ENCODE measurements around the gene CUX1.

CUX1 gene

GRCh38 chr7:102272075-102272916, 454.9 kb downstream of the CUX1 start:
- DNase-seq (ENCODE audit: low spot score): peak; percentile 93

DNA sequence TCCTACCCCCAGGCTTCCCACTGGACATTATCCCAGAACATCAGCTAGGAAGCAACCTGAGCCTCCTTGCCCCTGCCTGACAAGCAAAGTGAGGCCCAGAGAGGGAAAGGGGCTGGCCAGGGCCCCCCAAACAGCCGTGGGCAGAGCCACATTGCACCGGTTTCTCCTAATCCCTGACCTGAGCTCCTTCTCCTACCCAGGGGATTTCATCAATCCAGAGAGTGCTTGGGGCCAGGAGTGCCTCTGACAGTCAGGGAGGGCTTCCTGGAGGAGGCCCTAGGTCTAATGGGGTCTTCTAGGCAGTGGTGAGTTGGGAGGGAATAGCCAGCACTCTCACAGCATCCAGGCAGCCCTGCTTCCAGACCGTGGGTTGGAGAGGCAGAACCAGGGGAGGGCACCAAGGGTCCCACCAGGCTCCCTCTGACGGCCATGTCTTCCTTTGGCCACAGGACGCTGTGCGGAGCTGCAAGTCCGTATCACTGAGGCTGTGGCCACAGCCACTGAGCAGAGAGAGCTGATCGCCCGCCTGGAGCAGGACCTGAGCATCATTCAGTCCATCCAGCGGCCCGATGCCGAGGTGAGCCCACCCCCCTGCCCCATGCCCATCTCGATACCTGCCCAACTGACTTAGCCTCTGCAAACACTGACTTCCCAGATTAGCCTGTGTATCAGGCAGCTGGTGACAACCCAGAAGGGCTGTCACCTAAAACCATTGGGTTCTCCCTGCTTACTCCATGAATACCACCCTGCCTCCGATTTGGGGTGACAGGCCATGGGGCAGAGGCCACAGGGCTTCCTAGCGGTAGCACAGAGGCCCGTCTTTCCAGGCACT, 455.7 kb downstream of the CUX1 start:
- DNase-seq (ENCODE audit: low spot score): no peak

DNA sequence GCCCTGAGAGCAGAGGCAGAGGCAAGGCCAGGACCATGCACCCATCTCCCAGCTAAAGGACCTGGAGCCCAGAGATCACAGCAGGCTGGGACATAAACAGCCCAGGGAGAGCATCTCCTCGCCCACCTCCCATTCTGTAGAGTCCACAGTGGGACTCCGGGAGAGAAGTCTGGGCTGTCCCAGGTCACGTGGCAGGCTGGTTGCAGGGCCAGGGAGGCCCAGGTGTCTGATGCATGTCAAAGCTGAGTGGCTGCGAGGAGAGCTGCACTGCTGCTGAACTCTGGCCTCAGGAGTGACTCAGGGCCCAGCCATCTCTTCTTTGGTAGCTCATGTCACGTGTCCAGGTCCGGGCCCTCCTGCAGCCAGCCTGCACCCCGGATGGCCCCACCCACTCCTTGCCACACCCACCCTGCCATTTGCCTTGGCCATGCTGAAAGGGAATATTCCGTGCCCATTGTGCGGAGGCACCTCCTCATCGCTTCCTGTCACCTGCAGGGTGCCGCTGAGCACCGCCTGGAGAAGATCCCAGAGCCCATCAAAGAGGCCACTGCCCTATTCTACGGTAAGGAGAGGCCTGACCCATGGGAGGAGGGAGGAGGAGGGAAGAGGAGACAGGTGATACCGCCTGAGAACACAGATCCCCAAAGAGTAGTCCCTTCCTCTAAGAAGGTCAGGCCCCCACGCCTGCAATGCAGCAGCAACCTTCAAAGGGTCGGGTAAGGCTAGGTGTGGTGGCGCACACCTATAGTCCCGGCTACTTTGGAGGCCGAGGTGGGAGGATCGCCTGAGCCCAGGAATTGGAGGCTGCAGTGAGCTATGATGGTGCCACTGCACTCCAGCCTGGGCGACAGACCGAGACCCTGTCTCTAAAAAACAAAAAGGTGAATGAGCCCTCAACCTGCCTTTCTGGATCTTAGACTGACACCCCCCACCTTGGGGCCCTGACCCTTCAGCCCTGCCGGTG, 456.6 kb downstream of the CUX1 start:
- peak; percentile 78 for DNase-seq (ENCODE audit: low spot score)

- DNase-seq (ENCODE audit: low spot score): no peak
Observed at GRCh38 chr7:102275123-102275703, 457.8 kb downstream of the CUX1 start.

DNA sequence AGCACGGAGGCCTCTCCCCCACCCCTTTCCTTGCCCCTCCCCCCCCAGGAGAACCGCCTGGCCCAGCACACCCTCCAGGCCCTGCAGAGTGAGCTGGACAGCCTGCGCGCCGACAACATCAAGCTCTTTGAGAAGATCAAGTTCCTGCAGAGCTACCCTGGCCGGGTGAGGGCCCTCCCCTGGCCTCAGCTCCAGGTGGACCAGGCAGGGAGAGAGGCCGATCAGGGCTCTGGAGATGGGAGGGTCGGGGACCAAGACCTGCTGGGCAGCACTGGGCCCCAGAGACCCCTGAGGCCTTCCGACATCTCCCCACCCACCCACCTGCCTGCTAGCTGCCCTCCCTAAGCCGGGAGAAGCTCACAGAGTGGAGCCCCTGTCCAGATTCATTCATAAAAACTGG, 460.5 kb downstream of the CUX1 start:
- DNase-seq (ENCODE audit: low spot score): no peak

DNA sequence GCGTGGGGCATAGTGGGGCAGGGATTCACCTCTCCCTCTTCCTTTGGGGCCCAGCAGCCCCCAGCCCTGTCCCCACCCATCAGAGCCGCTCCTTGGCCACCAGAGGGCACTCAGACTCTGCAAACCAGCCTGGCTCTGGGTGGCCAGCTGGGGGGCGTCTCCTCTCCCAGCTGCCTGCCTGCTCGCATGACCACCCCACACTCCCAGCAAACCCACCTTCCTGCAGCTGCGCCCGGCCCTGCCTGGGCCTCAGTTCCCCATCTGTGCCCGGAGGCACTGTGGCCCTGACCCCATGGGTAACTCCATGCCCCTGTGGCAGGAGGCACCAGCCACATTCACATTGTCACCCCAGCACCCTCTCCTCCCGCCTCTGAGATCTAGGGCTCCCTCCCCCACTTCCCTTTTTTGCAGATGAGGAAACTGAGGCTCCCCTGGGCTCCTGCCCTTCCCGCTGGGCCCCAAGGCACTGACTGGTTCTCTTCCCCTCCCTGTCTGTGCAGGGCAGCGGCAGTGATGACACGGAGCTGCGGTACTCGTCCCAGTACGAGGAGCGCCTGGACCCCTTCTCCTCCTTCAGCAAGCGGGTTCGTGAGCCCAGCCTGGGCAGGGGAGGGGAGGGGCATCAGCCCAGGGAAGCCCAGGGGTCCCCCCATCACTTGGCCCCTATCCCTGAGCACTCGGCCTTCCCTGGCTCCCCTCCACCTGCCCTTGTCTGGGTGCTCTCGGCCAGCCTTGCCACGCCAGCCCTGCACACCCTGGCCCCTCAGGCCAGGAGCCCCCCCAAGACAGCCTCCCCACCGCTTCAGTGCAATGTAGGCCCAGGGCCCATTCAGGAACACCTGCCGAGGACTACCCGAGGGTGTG, 462.3 kb downstream of the CUX1 start:
- DNase-seq (ENCODE audit: low spot score): peak; percentile 91

DNA sequence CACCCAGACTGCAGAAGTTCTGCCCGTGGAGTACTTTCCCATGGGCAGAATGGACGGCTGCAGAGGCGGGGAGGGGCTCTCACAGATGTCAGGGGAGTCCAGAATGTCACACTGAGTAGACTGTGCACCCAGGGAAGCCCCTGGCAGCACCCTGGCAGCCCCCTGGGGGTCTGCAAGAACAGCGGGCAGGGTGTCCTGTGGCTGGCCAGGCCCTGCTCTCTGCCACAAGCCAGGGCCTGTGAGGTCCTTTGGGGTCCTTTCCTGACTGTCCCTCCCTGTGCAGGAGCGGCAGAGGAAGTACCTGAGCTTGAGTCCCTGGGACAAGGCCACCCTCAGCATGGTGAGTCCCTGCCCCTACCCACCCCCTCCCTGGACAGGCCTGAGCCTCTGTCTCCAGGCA, 463.1 kb downstream of the CUX1 start:
- no peak for DNase-seq (ENCODE audit: low spot score)

GRCh38 chr7:102281785-102282184, 464.4 kb downstream of the CUX1 start:
- no peak for DNase-seq (ENCODE audit: low spot score)

DNA sequence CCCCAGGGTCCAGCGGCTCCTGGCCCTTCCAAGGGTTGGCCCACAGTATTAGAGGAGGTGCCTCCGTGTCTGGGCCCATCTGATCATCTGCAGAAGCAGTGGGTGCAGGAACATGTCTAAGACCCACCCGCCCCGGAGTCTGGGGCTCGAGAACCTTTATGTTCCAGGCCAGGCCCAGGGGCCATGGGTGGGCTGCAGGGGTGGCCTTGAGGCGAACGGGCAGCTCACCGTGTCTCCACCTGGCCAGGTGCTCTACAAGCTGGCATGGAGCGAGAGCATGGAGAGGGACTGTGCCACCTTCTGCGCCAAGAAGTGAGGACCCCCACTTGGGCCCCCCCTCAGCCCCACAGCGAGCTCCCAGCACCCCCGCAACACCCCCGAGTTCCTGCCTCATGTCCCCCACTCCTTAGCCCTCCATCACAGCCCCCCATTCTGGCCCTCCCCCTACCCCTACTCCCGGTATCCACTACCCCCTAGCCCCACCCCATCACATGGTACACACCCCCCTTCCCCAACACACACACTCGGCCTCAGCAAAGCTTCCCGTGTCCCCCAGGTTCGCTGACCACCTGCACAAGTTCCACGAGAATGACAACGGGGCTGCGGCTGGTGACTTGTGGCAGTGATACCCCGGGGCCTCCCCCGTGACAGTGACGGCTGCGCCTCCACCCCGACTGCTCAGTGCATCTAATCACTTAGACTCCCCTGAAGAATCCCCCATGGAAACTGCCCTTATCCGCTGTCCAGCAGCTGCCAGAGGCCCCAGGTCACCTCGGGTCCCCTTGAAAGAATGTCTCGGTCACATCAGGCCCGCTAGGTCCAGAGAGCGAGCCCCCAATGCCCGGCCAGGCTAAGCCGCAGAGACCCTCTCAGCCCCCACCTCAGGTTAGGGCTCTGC, 465.3 kb downstream of the CUX1 start:
- DNase-seq (ENCODE audit: low spot score): no peak

- no peak for DNase-seq (ENCODE audit: low spot score)
Observed at GRCh38 chr7:102283477-102284189, 466.2 kb downstream of the CUX1 start.

GRCh38 chr7:102284399-102284798, 467.0 kb downstream of the CUX1 start:
- DNase-seq (ENCODE audit: low spot score): no peak

DNA sequence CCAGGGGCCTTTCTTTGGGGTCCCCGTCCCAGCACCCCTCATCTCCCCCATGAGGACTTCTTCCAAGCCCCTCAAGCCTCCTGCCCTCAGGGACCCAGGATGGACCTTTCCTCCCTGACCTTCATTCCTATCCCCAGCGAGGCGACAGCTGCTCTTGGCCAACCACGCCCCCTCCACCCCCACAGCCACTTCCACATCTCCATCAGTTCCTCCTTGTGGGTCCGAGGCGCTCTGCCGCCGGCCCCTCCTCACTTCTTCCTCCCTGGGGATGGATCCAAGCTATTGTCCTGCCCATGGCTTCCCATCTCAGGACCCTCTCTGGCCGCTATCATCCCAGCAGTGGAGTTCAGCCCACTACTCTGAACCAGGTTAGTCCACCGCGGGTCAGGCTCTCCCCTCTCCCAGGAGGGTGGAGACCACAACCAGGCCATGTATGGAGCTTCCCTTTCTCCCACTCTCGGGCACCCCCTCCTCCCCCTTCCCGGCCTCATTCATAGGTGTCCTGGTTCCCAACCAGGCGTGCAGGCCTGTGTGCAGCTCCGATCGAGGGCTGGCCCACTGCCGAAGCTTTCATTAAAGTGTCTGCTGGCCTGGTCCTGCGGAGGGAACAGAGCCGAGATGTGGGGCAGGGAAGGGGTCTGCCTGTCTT, 467.6 kb downstream of the CUX1 start:
- no peak for DNase-seq (ENCODE audit: low spot score)

DNA sequence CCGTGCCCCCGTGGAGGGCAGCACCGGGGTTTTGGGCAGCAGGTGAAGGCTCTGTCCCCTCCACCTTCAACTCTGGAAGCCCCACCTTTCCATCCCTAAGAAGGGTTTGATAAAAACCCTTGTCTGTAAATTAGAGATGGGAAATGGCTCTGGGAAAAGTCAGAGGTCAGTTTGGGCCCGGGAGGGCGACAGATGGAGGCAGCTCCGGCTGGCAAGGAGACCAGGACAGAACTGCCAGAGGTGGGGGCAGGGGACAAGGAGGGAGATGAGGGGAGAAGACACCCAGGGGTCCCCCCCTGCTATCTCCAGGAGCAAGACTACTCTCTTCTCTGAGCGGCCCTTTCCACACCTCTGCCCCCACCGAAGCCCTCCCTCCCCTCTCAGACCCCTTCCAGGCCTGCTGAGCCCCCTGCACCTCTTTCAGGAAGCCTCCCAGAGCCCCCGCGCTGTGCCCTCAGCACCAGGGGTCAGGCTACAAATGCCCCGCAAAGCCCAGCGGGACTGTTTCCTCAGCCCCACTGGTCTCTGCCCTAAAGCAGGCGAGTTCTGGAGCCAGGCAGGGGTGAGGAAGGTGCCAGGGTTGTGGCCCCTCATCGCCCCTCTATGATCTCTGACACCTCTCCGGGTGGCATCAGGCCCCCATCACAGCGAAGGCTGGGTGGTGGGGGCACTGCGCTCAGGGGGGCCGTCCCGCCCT, 468.3 kb downstream of the CUX1 start:
- no peak for DNase-seq (ENCODE audit: low spot score)

DNA sequence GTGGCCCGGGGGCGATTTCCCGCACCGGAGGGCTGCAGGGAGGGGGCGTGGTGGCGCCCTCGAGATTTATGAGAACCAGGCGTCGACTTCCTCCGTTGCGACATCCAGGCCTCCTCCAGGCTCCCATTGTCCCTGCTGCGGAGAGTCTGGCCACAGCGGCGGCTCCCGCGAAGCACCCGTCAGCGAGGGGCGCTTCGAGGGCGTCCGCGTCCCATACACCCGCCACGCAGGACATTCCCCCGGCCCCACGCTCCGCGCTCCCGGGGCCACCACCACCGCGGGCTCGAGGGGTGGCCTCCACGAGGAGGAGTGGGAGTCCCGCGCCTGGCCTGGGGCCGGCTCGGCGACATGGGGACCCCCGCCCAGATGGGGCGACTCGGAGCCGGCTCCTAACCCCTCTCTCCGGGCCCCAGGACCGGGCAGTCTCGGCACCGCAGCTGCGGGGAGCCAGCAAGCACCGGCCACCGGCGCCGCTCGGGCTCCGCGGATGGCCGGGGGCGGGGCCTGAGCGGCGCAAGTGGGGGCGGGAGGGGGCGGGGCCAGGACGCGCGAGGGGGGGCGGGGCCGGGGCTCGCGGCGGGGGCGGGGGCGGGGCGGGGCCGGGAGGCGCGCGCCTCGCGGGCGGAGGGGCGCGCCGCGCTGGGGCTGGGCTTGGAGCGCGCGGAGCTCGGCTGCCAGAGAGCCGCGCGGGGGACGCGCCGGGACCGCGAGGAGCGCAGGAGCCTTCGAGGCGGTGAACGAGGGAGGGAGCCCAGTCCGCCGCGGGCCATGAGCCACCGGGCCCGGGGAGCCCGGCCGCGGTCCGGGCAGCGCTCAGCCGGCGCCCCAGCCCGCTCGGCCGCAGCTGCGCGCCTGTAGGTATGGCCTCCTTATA, 469.0 kb downstream of the CUX1 start, which contains the start of gene SH2B2:
TSS of gene SH2B2 (plus strand) at position 632 of the 874 bp plus-strand sequence. CDS start 13,683 bp downstream, outside the sequence.
- DNase-seq (ENCODE audit: low spot score): peak; percentile 85

GRCh38 chr7:102287111-102287980, 469.9 kb downstream of the CUX1 start:
- peak; percentile 48 for DNase-seq (ENCODE audit: low spot score)

DNA sequence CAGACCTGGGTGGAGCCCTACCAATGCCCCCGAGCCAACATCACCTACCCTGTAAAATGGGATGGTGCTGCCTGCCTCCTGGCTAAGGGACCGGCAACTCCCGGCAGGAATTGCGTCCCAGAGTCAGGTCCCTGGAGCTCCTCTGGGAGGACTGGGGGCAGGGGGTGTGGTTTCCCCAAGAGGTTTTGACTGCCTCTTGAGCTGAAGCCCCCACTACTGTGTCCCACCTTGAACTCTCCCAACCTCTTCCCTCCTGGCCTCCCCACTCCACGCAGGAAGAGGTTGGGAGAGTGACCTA, 470.5 kb downstream of the CUX1 start:
- no peak for DNase-seq (ENCODE audit: low spot score)
